Tibial artery (tissue), 4 donors: ENCODE measurements around the gene TGM1.

ENCODE experiments used
- DNase-seq, 2 donors: peaks; one replicate each; pipeline ENCODE4 v3.0.0-alpha.2; 2019
- H3K27ac ChIP-seq, 2 donors: fragments of 200-600 bp; sonication (generic) in 1 of 2; 1 replicate in 1 of 2; 2 replicates in 1 of 2; pipeline ENCODE4 v1.5.1; 2018 to 2019; ENCODE audit warnings: mild to moderate bottlenecking in 1 of 2
- H3K27me3 ChIP-seq, 2 donors: fragments of 200-600 bp; sonication (generic) in 1 of 2; one replicate each; pipeline versions ENCODE4 v1.5.1 to v1.6.0; 2016 to 2019
- H3K36me3 ChIP-seq, 3 donors: fragments of 200-600 bp; sonication (generic) in 2 of 3; one replicate each; pipeline ENCODE4 v1.5.1; 2016 to 2019; ENCODE audit warnings: mild to moderate bottlenecking in 2 of 3
- H3K4me1 ChIP-seq, 4 donors: fragments of 200-600 bp; sonication (generic) in 2 of 4; 1 replicate in 3 of 4; 2 replicates in 1 of 4; pipeline ENCODE4 v1.5.1; 2016 to 2019
- H3K4me3 ChIP-seq, 2 donors: fragments of 200-600 bp; sonication (generic) in 1 of 2; 1 replicate in 1 of 2; 2 replicates in 1 of 2; pipeline ENCODE4 v1.5.1; 2018 to 2019; ENCODE audit warnings: mild to moderate bottlenecking in 2 of 2
- H3K9me3 ChIP-seq, 3 donors: fragments of 200-600 bp; sonication (generic) in 1 of 3; one replicate each; pipeline ENCODE4 v1.5.1; 2016 to 2019
- intact Hi-C: fragments of 100-400 bp; cut with DNase I; formaldehyde crosslinking; loops from one replicate; pipeline ENCODE4 v1.15.0; 2023; ENCODE audit warnings: low total_unique reads
- TF ChIP-seq, protein P1 (sequence below), 2 experiments: fragments of 200-600 bp in 1 of 2; fragments of 450-650 bp in 1 of 2; IDR thresholded peaks; one replicate each; pipeline ENCODE4 v1.5.1; 2017 to 2019; ENCODE audit warnings: antibody characterized with exemption in 2 of 2, mild to moderate bottlenecking in 1 of 2, moderate library complexity in 1 of 2

TGM1 gene

DNA sequence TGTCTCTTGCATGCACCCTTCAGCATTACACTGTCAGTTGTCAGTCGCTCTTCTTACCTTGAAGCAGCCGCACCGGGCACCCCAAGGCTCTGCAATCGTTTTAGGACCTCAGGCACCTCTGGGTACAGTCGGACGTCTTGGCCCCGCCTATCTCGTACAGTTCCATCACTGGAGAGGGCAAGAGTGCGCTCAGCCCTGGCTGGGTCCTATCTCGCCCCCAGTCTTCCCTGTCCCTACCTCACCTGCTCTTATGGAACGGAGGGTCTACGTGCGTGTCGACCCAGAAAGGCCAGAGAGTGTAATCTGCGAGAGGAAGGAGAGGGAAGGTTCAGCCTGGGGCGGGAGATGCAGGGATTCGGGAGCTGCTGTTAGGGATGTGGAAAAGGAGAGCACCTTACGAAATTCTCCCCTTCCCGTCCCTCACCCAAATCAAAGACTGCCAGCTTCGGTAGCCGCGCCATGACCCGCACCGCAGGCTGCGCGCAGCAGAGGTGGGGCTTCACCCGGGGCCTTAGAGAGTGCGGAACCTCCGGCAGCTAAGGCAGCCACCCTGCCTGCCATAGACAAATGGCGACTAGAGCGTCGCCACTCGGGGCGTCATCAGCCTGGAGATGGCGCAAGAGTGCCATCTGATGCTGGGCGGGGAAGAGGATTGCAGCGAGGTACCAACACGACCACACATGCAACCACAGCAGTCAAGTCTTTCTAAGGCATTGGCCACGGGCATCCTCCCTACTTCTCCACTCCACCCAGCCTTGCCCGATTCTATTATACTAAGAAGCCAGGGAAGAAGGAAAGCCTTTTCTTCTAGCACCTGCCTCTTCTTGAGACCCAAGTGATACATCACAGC is 47.3 kb downstream of the TGM1 start, which contains the start of gene MDP1:
Gene MDP1 (minus strand): TSS at position 572 of the 850 bp plus-strand sequence. CDS start 111 bp downstream, at position 461.
- DNase-seq, result peak; percentile 88 to 92
- intact Hi-C loops, result no loop called here
- peak within 1 kb of the TSS; percentile 69 to 72 for H3K4me3 ChIP-seq
- H3K36me3 ChIP-seq, result peaks cover 5 to 16% (median 11%) of the 10 kb centered on the region in 3 donors
- peak within 1 kb of the TSS; percentile 89 to 91 for H3K27ac ChIP-seq
- no peaks in the 10 kb centered on the region for H3K27me3 ChIP-seq
- H3K9me3 ChIP-seq, result no peaks in the 10 kb centered on the region
- peaks cover 0 to 31% (median 27%) of the 10 kb centered on the region in 4 donors for H3K4me1 ChIP-seq
- TF ChIP-seq, protein P1, sequence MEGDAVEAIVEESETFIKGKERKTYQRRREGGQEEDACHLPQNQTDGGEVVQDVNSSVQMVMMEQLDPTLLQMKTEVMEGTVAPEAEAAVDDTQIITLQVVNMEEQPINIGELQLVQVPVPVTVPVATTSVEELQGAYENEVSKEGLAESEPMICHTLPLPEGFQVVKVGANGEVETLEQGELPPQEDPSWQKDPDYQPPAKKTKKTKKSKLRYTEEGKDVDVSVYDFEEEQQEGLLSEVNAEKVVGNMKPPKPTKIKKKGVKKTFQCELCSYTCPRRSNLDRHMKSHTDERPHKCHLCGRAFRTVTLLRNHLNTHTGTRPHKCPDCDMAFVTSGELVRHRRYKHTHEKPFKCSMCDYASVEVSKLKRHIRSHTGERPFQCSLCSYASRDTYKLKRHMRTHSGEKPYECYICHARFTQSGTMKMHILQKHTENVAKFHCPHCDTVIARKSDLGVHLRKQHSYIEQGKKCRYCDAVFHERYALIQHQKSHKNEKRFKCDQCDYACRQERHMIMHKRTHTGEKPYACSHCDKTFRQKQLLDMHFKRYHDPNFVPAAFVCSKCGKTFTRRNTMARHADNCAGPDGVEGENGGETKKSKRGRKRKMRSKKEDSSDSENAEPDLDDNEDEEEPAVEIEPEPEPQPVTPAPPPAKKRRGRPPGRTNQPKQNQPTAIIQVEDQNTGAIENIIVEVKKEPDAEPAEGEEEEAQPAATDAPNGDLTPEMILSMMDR (IDR thresholded peaks at IDR 0.05), result peak; percentile 11 to 22

GRCh38 chr14:24213866-24214662 is 48.9 kb downstream of the TGM1 start:
- DNase-seq, result peak in 1 of 2 donors; percentile 13
- TF ChIP-seq, protein P1 (IDR thresholded peaks at IDR 0.05), result no peak
- no peaks in the 10 kb centered on the region for H3K9me3 ChIP-seq
- H3K36me3 ChIP-seq, result peaks cover 19 to 32% (median 27%) of the 10 kb centered on the region in 3 donors
- H3K4me3 ChIP-seq, result peak overlapping the region; percentile 62 to 90
- peaks cover 0 to 31% (median 27%) of the 10 kb centered on the region in 4 donors for H3K4me1 ChIP-seq
- H3K27me3 ChIP-seq, result no peaks in the 10 kb centered on the region
- peak overlapping the region; percentile 89 to 96 for H3K27ac ChIP-seq
- intact Hi-C loops, result no loop called here

DNA sequence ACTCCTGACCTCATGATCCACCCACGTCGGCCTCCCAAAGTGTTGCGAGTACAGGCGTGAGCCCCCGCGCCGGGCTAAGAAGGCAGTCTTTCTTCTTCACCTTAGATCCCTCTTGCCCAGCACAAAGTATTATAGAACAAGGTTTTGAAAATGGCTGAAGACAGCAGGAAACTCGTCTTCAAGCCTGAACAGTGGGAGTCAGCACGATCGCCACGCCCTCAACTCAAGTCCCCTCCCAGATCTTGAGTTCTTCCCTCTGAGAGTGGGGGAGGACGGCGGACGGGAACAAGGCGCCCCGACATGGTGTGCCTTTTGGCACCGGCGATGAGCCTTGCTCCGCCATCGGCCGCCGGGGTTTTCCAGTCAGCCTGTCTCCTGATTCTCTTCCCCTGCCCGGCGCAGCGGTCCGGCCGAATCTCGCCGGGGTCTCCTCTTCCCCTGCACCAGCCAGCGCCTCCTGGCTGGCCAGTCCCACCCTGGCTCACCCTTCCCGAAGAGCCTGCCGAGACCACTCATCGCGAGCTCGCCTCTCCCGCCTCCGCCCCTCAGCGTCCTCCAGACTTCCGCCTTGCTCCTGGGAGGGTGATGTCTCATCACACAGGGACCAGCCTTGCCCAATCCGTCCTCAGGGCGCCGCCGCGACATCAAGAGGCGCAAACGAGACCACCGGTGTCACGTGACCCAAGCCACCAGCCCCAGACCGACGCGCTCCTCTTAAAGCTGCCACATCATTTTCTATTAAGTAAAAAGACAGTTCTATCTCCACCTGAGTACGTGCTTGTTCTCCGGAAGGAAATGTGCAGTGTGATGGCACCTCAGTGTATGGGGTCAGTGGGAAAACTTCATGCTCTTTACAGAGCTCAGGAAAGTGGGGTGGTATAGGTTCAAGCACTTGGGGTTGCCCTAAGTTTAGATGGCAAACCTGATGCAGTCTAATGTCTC is 49.8 kb downstream of the TGM1 start, which contains the start of gene CHMP4A:
Gene CHMP4A (minus strand): TSS at position 565 of the 942 bp plus-strand sequence. CDS start 49 bp downstream, at position 516.
- H3K36me3 ChIP-seq, result peaks cover 18 to 35% (median 34%) of the 10 kb centered on the region in 3 donors
- TF ChIP-seq, protein P1 (IDR thresholded peaks at IDR 0.05), result peak in 1 of 2 experiments; percentile 14
- H3K27me3 ChIP-seq, result no peaks in the 10 kb centered on the region
- peak; percentile 98 to 99 for DNase-seq
- H3K9me3 ChIP-seq, result no peaks in the 10 kb centered on the region
- H3K4me1 ChIP-seq, result peaks cover 0 to 31% (median 27%) of the 10 kb centered on the region in 4 donors
- peak within 1 kb of the TSS; percentile 62 to 90 for H3K4me3 ChIP-seq
- intact Hi-C loops, result no loop called here
- H3K27ac ChIP-seq, result peak within 1 kb of the TSS; percentile 89 to 96

DNA sequence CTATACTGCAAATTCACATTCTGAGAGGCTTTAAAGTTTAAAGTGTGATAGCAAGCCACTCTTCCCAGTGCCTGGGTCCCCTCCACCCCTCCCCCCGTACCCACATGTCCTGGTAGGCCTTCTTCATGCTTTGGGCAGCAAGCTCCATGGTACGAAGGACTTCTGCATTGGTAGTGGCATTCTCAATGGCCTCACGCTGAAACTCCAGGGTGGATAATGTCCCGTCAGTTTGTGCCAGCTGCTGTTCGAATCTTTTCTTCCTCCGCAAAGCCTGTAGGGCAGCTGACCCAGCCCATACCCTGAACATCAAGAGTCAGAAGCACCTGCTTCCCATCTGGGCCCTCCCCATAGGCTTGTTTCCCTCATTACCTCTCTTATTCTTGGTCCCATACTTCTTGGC is 51.7 kb downstream of the TGM1 start:
- peak in 1 of 2 donors; percentile 35 for DNase-seq
- peaks cover 30 to 45% (median 39%) of the 10 kb centered on the region in 3 donors for H3K36me3 ChIP-seq
- no peaks in the 10 kb centered on the region for H3K9me3 ChIP-seq
- TF ChIP-seq, protein P1 (IDR thresholded peaks at IDR 0.05), result no peak
- H3K4me3 ChIP-seq, result no peak overlapping the region
- intact Hi-C loops, result no loop called here
- H3K27ac ChIP-seq, result no peak overlapping the region
- H3K4me1 ChIP-seq, result peaks cover 0 to 31% (median 26%) of the 10 kb centered on the region in 4 donors
- no peaks in the 10 kb centered on the region for H3K27me3 ChIP-seq
